Measurements from ENCODE around the gene DUXA. TPM values are rescaled to one million over a fixed set of nuclear protein-coding genes. Genes with fewer than 3 reads are reported as not detected.

Gene DUXA
- total RNA-seq, 1 donor from 2014 or later: not detected

- H3K4me3 Mint-ChIP-seq: peak overlapping the region; percentile 96
- H3K27ac Mint-ChIP-seq (ENCODE audit: unreplicated experiment): peak overlapping the region; percentile 93
- peaks cover 23% of the 10 kb centered on the region for H3K4me1 Mint-ChIP-seq
- peaks cover 19% of the 10 kb centered on the region for H3K27me3 Mint-ChIP-seq (ENCODE audit: low read depth)
- DNase-seq (ENCODE audit: low read depth, low spot score): no peak
- peaks cover 63% of the 10 kb centered on the region for H3K36me3 Mint-ChIP-seq (ENCODE audit: low read depth)
- no peak for TF ChIP-seq CTCF (conservative IDR thresholded peaks at IDR 0.05)
- peaks cover 18% of the 10 kb centered on the region for H3K9me3 Mint-ChIP-seq
Observed at GRCh38 chr19:57192077-57192420, 24.8 kb upstream of the DUXA start.

- Mint-ChIP-seq H3K4me1 (peaks cover 23% of the 10 kb centered on the region), H3K4me3 (peak within 1 kb of the TSS; percentile 96), H3K9me3 (peaks cover 18% of the 10 kb centered on the region), H3K27ac (ENCODE audit: unreplicated experiment) (peak within 1 kb of the TSS; percentile 96), H3K27me3 (ENCODE audit: low read depth) (peaks cover 19% of the 10 kb centered on the region), H3K36me3 (ENCODE audit: low read depth) (peaks cover 57% of the 10 kb centered on the region)
- peak; percentile 79 for DNase-seq (ENCODE audit: low read depth, low spot score)
- TF ChIP-seq CTCF (conservative IDR thresholded peaks at IDR 0.05): no peak
Observed at GRCh38 chr19:57191141-57192076, 24.1 kb upstream of the DUXA start, which contains the start of gene ZNF264. ZNF264 (plus strand) TSS chr19:57191500; CDS start chr19:57191914, 414 bp downstream.

- DNase-seq (ENCODE audit: low read depth, low spot score): no peak
- no peak overlapping the region for H3K27ac Mint-ChIP-seq (ENCODE audit: unreplicated experiment)
- no peak for TF ChIP-seq CTCF (conservative IDR thresholded peaks at IDR 0.05)
- peaks cover 47% of the 10 kb centered on the region for H3K36me3 Mint-ChIP-seq (ENCODE audit: low read depth)
- H3K4me1 Mint-ChIP-seq: peaks cover 23% of the 10 kb centered on the region
- peaks cover 18% of the 10 kb centered on the region for H3K9me3 Mint-ChIP-seq
- H3K27me3 Mint-ChIP-seq (ENCODE audit: low read depth): peaks cover 19% of the 10 kb centered on the region
- peak overlapping the region; percentile 92 for H3K4me3 Mint-ChIP-seq
Observed at GRCh38 chr19:57190301-57190700, 23.0 kb upstream of the DUXA start.

GRCh38 chr19:57171551-57172081 lies 4.3 kb upstream of the DUXA start:
- Mint-ChIP-seq H3K27ac (ENCODE audit: unreplicated experiment) (no peak overlapping the region), H3K36me3 (ENCODE audit: low read depth) (peaks cover 5% of the 10 kb centered on the region), H3K9me3 (peaks cover 13% of the 10 kb centered on the region), H3K4me1 (peaks cover 4% of the 10 kb centered on the region), H3K27me3 (ENCODE audit: low read depth) (peaks cover 22% of the 10 kb centered on the region), H3K4me3 (peak overlapping the region; percentile 11)
- DNase-seq (ENCODE audit: low read depth, low spot score): no peak
- TF ChIP-seq CTCF (conservative IDR thresholded peaks at IDR 0.05): no peak

- H3K4me1 Mint-ChIP-seq: no peaks in the 10 kb centered on the region
Observed at GRCh38 chr19:57165846-57166245, 1.4 kb downstream of the DUXA start.

More at GRCh38 chr19:57165846-57166245, 1.4 kb downstream of the DUXA start:
- peaks cover 13% of the 10 kb centered on the region for H3K27me3 Mint-ChIP-seq (ENCODE audit: low read depth)
- H3K4me3 Mint-ChIP-seq: no peak overlapping the region
- no peak for DNase-seq (ENCODE audit: low read depth, low spot score)
- no peak for TF ChIP-seq CTCF (conservative IDR thresholded peaks at IDR 0.05)
- no peak overlapping the region for H3K27ac Mint-ChIP-seq (ENCODE audit: unreplicated experiment)
- H3K9me3 Mint-ChIP-seq: peaks cover 17% of the 10 kb centered on the region
- H3K36me3 Mint-ChIP-seq (ENCODE audit: low read depth): peaks cover 9% of the 10 kb centered on the region
